Renal cortex interstitium (tissue), 11 donors: ENCODE data around the gene SOX8. TPM values are rescaled to one million over a fixed set of nuclear protein-coding genes. Genes with fewer than 3 reads are reported as not detected.

ENCODE experiments used
- DNase-seq, 11 donors: peaks; one replicate each; pipeline ENCODE4 v3.0.0-alpha.2; 2013; ENCODE audit warnings: low read depth in 9 of 11, low spot score in 4 of 11; ENCODE audit errors: extremely low read depth in 1 of 11
- polyA plus RNA-seq, 3 donors: library from polyadenylated mRNA; unstranded; fragments of 120-200 nt; gene quantifications; one replicate each; pipeline ENCODE4 v1.2.1, GENCODE V29; 2013; ENCODE audit not compliant: insufficient read length in 3 of 3

Gene SOX8
- polyA plus RNA-seq, 3 donors = 2.9 to 4.7 (median 3.4) TPM

DNA sequence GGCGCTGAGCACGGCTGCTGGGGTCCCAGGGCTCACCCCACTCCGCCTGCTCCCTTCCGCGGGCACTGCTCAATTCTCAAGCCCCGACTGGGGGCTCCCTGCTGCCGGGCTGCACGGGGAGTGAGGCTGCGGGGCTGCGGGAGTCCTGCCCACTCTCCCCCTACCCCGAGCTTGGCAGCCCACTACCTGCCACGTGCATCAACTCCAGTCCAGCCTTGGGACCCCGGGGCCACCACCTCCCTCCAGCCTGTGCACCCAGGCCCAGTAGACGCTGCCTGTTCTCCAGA is 47.6 kb downstream of the SOX8 start:
- DNase-seq = no peak

DNA sequence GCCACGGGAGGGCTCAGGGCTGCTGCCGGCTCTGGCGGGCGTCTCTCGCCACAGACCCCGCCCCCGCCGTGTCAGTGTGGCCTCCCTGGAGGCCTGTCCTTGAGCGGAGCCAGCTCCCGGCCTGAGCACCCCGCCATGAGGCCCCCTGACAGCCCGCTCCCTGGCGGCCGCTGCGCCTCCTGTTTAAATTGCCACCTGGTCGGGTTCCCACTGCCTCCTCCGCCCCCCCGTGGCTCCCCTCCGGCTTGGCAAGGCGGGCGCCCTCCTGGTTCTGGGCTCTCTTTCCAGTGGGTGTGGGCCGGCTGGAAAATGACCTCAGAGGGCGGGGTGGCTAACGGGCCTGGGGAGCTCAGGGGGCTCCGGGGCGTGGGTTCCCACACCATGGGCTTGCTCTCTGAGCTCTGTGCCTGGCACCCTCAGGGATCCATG is 48.9 kb downstream of the SOX8 start:
- no peak for DNase-seq

GRCh38 chr16:1031666-1032065 is 50.1 kb downstream of the SOX8 start:
- no peak for DNase-seq

DNA sequence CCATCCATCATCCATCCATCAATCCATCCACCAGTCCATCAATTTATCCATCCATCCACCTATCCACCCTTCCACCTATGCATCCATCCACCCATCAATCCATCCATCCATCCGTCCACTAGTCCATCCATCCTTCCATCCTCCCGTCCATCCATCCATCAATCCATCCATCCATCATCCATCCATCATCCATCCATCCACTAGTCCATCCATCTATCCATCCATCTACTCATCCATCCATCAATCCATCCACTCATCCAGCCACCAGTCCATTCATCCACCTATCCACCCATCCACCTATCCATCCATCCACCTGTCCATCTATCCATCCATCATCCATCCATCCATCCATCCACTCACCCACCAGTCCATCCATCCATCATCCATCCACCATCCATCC is 51.0 kb downstream of the SOX8 start:
- DNase-seq = no peak

DNA sequence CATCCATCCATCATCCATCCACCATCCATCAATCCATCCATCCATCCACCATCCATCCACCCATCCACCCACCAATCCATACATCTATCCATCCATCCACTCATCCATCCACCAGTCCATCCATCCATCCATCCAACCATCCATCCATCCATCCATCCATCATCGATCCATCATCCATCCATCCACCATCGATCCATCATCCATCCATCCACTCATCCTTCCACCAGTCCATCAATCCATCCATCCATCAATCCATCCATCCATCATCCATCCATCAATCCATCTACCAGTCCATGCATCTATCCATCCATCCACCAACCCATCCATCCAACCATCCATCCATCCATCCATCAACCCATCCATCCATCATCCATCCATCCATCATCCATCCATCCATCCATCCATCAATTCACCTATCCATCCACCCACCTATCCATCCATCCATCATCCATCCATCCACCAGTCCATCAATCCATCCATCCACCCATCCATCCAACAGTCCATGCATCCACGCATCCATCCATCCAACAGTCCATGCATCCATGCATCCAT is 51.6 kb downstream of the SOX8 start:
- DNase-seq = no peak

GRCh38 chr16:1034230-1035065 is 52.9 kb downstream of the SOX8 start:
- DNase-seq = no peak

- DNase-seq = no peak
These were observed 53.5 kb downstream of the SOX8 start for GRCh38 chr16:1035066-1035415.

DNA sequence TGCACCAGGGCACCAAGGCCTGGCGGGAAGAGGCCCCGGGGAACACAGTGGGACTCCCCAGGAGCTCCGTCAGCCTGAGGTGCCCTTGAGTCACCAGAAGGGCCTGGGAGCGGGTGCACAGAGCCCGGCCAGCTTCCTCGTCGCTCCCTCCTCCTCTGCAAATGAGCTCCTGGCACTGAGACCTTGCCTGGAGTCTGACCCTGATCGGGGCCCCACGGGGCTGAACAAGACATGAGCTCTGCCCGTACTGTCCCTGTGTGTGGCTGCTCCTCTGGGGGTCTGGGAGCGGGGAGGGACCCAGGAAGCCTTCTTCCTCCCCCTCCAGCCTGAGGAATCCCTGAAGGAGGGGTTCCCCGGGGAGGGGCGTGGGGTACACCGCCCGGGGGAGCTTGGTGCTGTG is 54.6 kb downstream of the SOX8 start:
- DNase-seq = no peak

Other genes with a start within 250 kb of the SOX8 start
- 10 to 100 TPM; 22.7 to 42.3 (median 26.5) TPM for gene CIAO3, start 240.8 kb upstream of the SOX8 start, polyA plus RNA-seq
- gene MSLN, start 221.0 kb upstream of the SOX8 start, polyA plus RNA-seq = 10 to 100 TPM; 12.7 to 36.0 (median 18.1) TPM
- 10 to 100 TPM in 2 of 3 donors, 1 to 10 TPM in 1; 9.1 to 22.4 (median 16.7) TPM for gene RPUSD1, start 193.4 kb upstream of the SOX8 start, polyA plus RNA-seq
- gene CHTF18, start 193.2 kb upstream of the SOX8 start, polyA plus RNA-seq = 10 to 100 TPM; 22.3 to 35.4 (median 32.3) TPM
- under 1 TPM; 0.41 to 0.58 (median 0.47) TPM for gene GNG13, start 181.0 kb upstream of the SOX8 start, polyA plus RNA-seq
- gene LMF1, start 10.8 kb upstream of the SOX8 start, polyA plus RNA-seq = 10 to 100 TPM; 14.3 to 23.0 (median 18.4) TPM
- under 1 TPM; 0.13 to 0.39 (median 0.14) TPM for gene SSTR5, start 91.0 kb downstream of the SOX8 start, polyA plus RNA-seq
- not detected for gene C1QTNF8, start 114.5 kb downstream of the SOX8 start, polyA plus RNA-seq
- gene CACNA1H, start 171.3 kb downstream of the SOX8 start, polyA plus RNA-seq = 10 to 100 TPM; 20.3 to 30.5 (median 29.4) TPM
- gene TPSG1, start 243.5 kb downstream of the SOX8 start, polyA plus RNA-seq = 1 to 10 TPM; 1.1 to 1.7 (median 1.1) TPM
- gene TPSB2, start 248.4 kb downstream of the SOX8 start, polyA plus RNA-seq = under 1 TPM in 1 of 3 donors, not detected in 2; 0.37 TPM